IMR-90 (cell line): ENCODE data around the gene SYT5. TPM values are rescaled to one million over a fixed set of nuclear protein-coding genes. Genes with fewer than 3 reads are reported as not detected.
A peak's percentile ranks its signal among the peaks of the same experiment; 100 is the strongest.

ENCODE experiments used
- ATAC-seq: fragments of 200-7000 bp; cut with Tn5 transposase; 2 replicates; pipeline ENCODE4 v1.9.1; 2020; ENCODE audit warnings: low read depth, mild to moderate bottlenecking, moderate library complexity
- BruUV-seq: library from RNA; stranded (reverse); fragments of 400-500 nt; replicated peaks from 2 replicates; lab custom pipeline; 2021; lab: Mats Ljungman, UMichigan
- CTCF ChIA-PET: fragments of 300-600 bp; formaldehyde crosslinking; extraction: SDS; loops from one replicate; lab custom pipeline; 2021; ENCODE audit warnings: antibody characterized with exemption; lab: Yijun Ruan, JAX
- POLR2A ChIA-PET: fragments of 300-600 bp; sonication (Branson Sonifier 250); formaldehyde crosslinking; loops from one replicate; lab custom pipeline; 2022; ENCODE audit warnings: antibody characterized with exemption; ENCODE audit not compliant: unreplicated experiment; lab: Charles Lee
- DNase-seq: peaks from one replicate; pipeline ENCODE4 v3.0.0; 2013
- H2AFZ ChIP-seq: replicated peaks from 2 replicates; pipeline ENCODE3; 2013; ENCODE audit warnings: low read length, mild to moderate bottlenecking; ENCODE audit not compliant: poor library complexity
- H2AK5ac ChIP-seq: 2 replicates; pipeline ENCODE4 v1.6.1; 2013; ENCODE audit warnings: low read depth, low read length, inconsistent platforms
- H2AK9ac ChIP-seq: replicated peaks from 2 replicates; pipeline ENCODE3; 2013; ENCODE audit warnings: mild to moderate bottlenecking, low read depth, low read length, moderate library complexity; ENCODE audit not compliant: poor library complexity
- H2BK120ac ChIP-seq: 2 replicates; pipeline ENCODE4 v1.6.1; 2013; ENCODE audit warnings: low read depth, low read length, inconsistent platforms
- H2BK15ac ChIP-seq: 3 replicates; pipeline ENCODE4 v1.6.1; 2013; ENCODE audit warnings: low read depth, low read length, inconsistent platforms
- H2BK20ac ChIP-seq: 2 replicates; pipeline ENCODE4 v1.6.1; 2013; ENCODE audit warnings: low read depth, mild to moderate bottlenecking, inconsistent platforms, low read length, moderate library complexity
- H2BK5ac ChIP-seq: 2 replicates; pipeline ENCODE4 v1.6.1; 2013; ENCODE audit warnings: mild to moderate bottlenecking, low read depth, low read length, inconsistent platforms; ENCODE audit not compliant: poor library complexity, severe bottlenecking
- H3K14ac ChIP-seq: replicated peaks from 2 replicates; pipeline ENCODE4 v1.6.1; 2013; ENCODE audit warnings: low read depth, low read length, inconsistent platforms
- H3K18ac ChIP-seq: 2 replicates; pipeline ENCODE4 v1.6.1; 2013; ENCODE audit warnings: low read depth, low read length, control low read depth
- H3K23ac ChIP-seq: 2 replicates; pipeline ENCODE4 v1.6.1; 2013; ENCODE audit warnings: low read depth, low read length, inconsistent platforms
- H3K27ac ChIP-seq: 2 replicates; pipeline ENCODE4 v1.5.1; 2013; ENCODE audit warnings: mild to moderate bottlenecking, control low read depth, low read length; ENCODE audit not compliant: insufficient read depth
- H3K27me3 ChIP-seq: 2 replicates; pipeline ENCODE4 v1.6.1; 2013; ENCODE audit warnings: low read length; ENCODE audit not compliant: control insufficient read depth, insufficient read depth
- H3K36me3 ChIP-seq: 2 replicates; pipeline ENCODE4 v1.6.1; 2013; ENCODE audit warnings: low read length, mixed read lengths; ENCODE audit not compliant: control insufficient read depth, insufficient read depth
- H3K4ac ChIP-seq: 2 replicates; pipeline ENCODE4 v1.6.1; 2013; ENCODE audit warnings: low read depth, low read length, inconsistent platforms
- H3K4me1 ChIP-seq: 2 replicates; pipeline ENCODE4 v1.6.1; 2013; ENCODE audit warnings: low read length, mixed read lengths; ENCODE audit not compliant: control insufficient read depth, insufficient read depth
- H3K4me2 ChIP-seq: 2 replicates; pipeline ENCODE4 v1.6.1; 2013; ENCODE audit warnings: low read depth, mild to moderate bottlenecking, control low read depth, low read length, moderate library complexity
- H3K4me3 ChIP-seq: 2 replicates; pipeline ENCODE4 v1.5.1; 2013; ENCODE audit warnings: low read depth, mild to moderate bottlenecking, control low read depth, low read length, moderate library complexity; ENCODE audit not compliant: insufficient read depth
- H3K56ac ChIP-seq: 2 replicates; pipeline ENCODE4 v1.6.1; 2013; ENCODE audit warnings: low read length, inconsistent platforms; ENCODE audit not compliant: insufficient read depth; ENCODE audit errors: extremely low read depth
- H3K79me1 ChIP-seq, 2 experiments: 2 replicates each; pipeline ENCODE4 v1.6.1; 2013; ENCODE audit warnings: low read length in 2 of 2, inconsistent platforms in 1 of 2, low read depth in 1 of 2
- H3K9ac ChIP-seq: 2 replicates; pipeline ENCODE4 v1.6.1; 2013; ENCODE audit warnings: low read depth, low read length, control low read depth
- H3K9me1 ChIP-seq: 2 replicates; pipeline ENCODE4 v1.6.1; 2013; ENCODE audit warnings: low read length, inconsistent platforms; ENCODE audit not compliant: insufficient read depth
- H3K9me3 ChIP-seq: 2 replicates; pipeline ENCODE4 v1.6.1; 2013; ENCODE audit warnings: low read length; ENCODE audit not compliant: control insufficient read depth, insufficient read depth
- H4K20me1 ChIP-seq: 2 replicates; pipeline ENCODE4 v1.6.1; 2013; ENCODE audit warnings: low read length, inconsistent platforms; ENCODE audit not compliant: insufficient read depth
- H4K5ac ChIP-seq: 2 replicates; pipeline ENCODE4 v1.6.1; 2013; ENCODE audit warnings: mild to moderate bottlenecking, low read depth, low read length, control low read depth
- H4K8ac ChIP-seq, 2 experiments: 2 replicates each; pipeline ENCODE4 v1.6.1; 2013; ENCODE audit warnings: low read depth in 2 of 2, low read length in 2 of 2, control low read depth in 1 of 2, inconsistent platforms in 1 of 2
- H4K91ac ChIP-seq: 2 replicates; pipeline ENCODE4 v1.6.1; 2013; ENCODE audit warnings: low read depth, low read length, inconsistent platforms; ENCODE audit not compliant: insufficient read depth
- CHD1 ChIP-seq: IDR thresholded peaks from 2 replicates; pipeline ENCODE4 v1.6.1; 2012; ENCODE audit warnings: low read depth, low read length, improper control_type of control experiment
- RAD21 ChIP-seq: IDR thresholded peaks from 2 replicates; pipeline ENCODE4 v1.6.1; 2012; ENCODE audit warnings: low read length, improper control_type of control experiment
- WGBS, 2 experiments: methylation state at CpG; one replicate each; pipeline versions ENCODE4 v1.1.5 to v1.1.7; 2013; ENCODE audit warnings: missing lambda C conversion rate in 2 of 2; ENCODE audit not compliant: insufficient read length in 1 of 2; ENCODE audit errors: extremely low coverage in 2 of 2; 5-methylcytosine and 5-hydroxymethylcytosine counted together
- dilution Hi-C: fragments of 300-500 bp; cut with HindIII; formaldehyde crosslinking; loops from one replicate; pipeline ENCODE4 v1.14.3; 2018; ENCODE audit warnings: low sequenced_read_pairs; ENCODE audit not compliant: unreplicated experiment
- in situ Hi-C: fragments of 300-500 bp; cut with MboI; formaldehyde crosslinking; loops from 3 replicates; pipeline ENCODE4 v1.14.3; 2019; ENCODE audit warnings: low sequenced_read_pairs, inconsistent platforms, mixed read lengths
- intact Hi-C: fragments of 100-400 bp; cut with micrococcal nuclease; formaldehyde crosslinking; loops from 2 replicates; pipeline ENCODE4 v1.10.0; 2022
- polyA plus RNA-seq, 3 experiments: library from polyadenylated mRNA; depleted of rRNA; stranded (reverse); fragments of >200 nt; gene quantifications; 2 replicates each; pipeline ENCODE4 v1.2.3, GENCODE V29; 2012; ENCODE audit warnings: low replicate concordance in 1 of 3
- total RNA-seq: library from RNA; depleted of rRNA; stranded (reverse); fragments of >200 nt; gene quantifications from 2 replicates; pipeline ENCODE4 v1.2.3, GENCODE V29; 2012

The SYT5 gene
- total and polyA plus RNA-seq, 2 of the 4 experiments (the other 2 are of a cell fraction): under 0.01 to 0.15 TPM

DNA sequence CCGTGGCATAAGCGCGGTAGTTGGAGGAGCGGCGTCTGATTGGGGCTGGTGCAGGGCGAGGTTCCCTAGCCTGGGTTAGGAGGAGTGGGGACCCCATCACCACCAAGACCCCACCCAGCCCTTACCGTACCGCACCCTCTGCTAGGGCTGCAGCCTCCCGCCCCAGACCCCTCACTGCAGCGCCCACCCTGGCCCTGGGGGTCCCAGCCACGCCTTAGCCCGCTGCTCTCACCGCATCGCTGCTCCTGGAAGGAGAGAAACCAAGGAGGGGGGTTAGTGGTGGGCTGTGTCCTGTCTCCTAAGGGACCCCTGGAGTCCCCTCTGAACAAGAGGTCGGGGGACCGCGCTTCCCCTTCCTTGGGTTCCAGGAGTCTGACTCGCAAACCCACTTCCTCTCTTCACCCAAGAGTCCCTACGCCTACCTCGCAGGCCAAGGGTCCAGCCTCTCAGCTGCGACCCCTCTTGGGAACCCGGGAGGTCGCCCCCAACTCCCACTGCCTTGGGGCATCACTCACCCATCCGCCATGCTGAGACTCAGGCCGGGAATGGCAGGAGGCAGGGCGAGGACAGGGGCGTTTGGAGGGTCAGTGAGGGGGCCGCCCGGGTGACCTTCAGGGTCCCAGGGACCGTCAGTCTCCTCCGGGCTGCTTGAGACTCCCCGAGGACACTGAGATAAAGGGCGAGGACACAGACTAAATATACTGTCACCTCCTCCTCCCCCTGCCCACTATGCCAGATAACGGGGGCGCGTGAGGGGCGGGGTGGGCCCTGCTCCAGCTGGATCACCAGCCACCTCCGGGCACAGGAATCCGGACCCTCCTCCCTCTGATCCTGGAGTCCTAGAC, 22.8 kb downstream of the SYT5 start, which contains the start of gene TNNI3:
Gene TNNI3 (minus strand): TSS at position 669 of the 845 bp plus-strand sequence. CDS start 143 bp downstream, at position 526.
- Histone ChIP-seq H3K27me3 (peaks cover 40% of the 10 kb centered on the region), H3K79me1 (no peaks in the 10 kb centered on the region), H4K8ac (no peak within 1 kb of the TSS), H4K91ac (no peak within 1 kb of the TSS), H2AK9ac (no peak within 1 kb of the TSS), H3K18ac (no peak within 1 kb of the TSS), H2AFZ (peak within 1 kb of the TSS; percentile 71), H3K4me1 (peaks cover 2% of the 10 kb centered on the region; the same call in 1 of the 2 replicates), H2BK120ac (no peak within 1 kb of the TSS), H2BK15ac (no peak within 1 kb of the TSS), H3K27ac (no peak within 1 kb of the TSS), H3K9me1 (no peaks in the 10 kb centered on the region), H3K9me3 (no peaks in the 10 kb centered on the region), H3K36me3 (no peaks in the 10 kb centered on the region), H2BK5ac (no peak within 1 kb of the TSS), H2BK20ac (no peak within 1 kb of the TSS), H4K20me1 (no peaks in the 10 kb centered on the region), H3K9ac (no peak within 1 kb of the TSS), H3K14ac (no peak within 1 kb of the TSS), H3K4me2 (no peak within 1 kb of the TSS), H3K56ac (no peak within 1 kb of the TSS), H3K23ac (no peak within 1 kb of the TSS), H3K4me3 (no peak within 1 kb of the TSS), H2AK5ac (no peak within 1 kb of the TSS), H3K4ac (no peak within 1 kb of the TSS), H4K5ac (no peak within 1 kb of the TSS)
- TF ChIP-seq CHD1: no peak
- TF ChIP-seq RAD21: no peak
- 50% methylated on average over 7 of the region's 39 CpGs; no CpG with 5 or more reads in 1 of the 2 experiments for WGBS, 2 experiments
- DNase-seq (no peak), ATAC-seq (no peak)
- BruUV-seq: no TSS peak
- ChIA-PET POLR2A (no interaction called here), CTCF (no interaction called here)
- dilution Hi-C loops: no loop called here
- intact Hi-C loops: no loop called here
- in situ Hi-C loops: no loop called here
